ENCODE results near the gene SLX1A.
"Not testable (repeated sequence)": the region's sequence is repeated elsewhere in the genome, so short reads cannot be mapped to it uniquely, and the experiment has no call there.

The SLX1A gene

GRCh38 chr16:30184096-30184890 lies 9.4 kb upstream of the SLX1A start:
- DNase-seq (ENCODE audit: low read depth), result no peak

GRCh38 chr16:30184891-30185682 lies 8.6 kb upstream of the SLX1A start:
- DNase-seq (ENCODE audit: low read depth), result no peak

- no peak for DNase-seq (ENCODE audit: low read depth)
Observed at GRCh38 chr16:30185683-30186421, 7.8 kb upstream of the SLX1A start.

GRCh38 chr16:30186444-30186781 lies 7.3 kb upstream of the SLX1A start:
- no peak for DNase-seq (ENCODE audit: low read depth)

GRCh38 chr16:30186782-30187555 lies 6.7 kb upstream of the SLX1A start:
- DNase-seq (ENCODE audit: low read depth), result no peak

DNA sequence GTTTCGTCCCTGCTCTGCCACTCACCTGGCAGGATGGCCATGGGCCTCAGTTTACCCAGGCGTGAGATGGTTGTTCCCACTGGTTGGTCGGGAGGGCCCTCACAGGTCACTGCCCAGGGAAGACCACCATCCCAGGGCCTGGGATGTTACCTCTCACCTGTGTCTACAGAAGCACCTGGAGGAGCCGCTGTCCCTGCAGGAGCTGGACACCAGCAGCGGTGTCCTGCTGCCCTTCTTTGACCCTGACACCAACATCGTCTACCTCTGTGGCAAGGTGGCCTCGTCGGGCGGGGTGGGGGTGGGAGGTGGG lies 6.2 kb upstream of the SLX1A start:
- no peak for DNase-seq (ENCODE audit: low read depth)

DNA sequence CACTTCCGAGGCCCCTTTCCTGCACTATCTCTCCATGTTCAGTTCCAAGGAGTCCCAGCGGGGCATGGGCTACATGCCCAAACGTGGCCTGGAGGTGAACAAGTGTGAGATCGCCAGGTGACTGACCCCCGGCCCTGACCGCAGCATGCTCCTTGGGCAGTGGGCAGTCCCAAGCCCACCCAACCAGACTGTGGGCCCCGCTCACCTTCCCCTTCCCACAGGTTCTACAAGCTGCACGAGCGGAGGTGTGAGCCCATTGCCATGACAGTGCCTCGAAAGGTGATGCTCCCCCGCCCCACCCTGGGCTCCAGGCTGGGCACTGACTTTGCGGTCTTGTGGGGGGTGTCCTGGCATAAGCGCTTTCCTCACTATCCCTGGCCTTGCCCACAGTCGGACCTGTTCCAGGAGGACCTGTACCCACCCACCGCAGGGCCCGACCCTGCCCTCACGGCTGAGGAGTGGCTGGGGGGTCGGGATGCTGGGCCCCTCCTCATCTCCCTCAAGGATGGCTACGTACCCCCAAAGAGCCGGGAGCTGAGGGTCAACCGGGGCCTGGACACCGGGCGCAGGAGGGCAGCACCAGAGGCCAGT lies 5.6 kb upstream of the SLX1A start:
- no peak for DNase-seq (ENCODE audit: low read depth)

- DNase-seq (ENCODE audit: low read depth), result not testable (repeated sequence)
Observed at GRCh38 chr16:30191158-30191557, 2.5 kb upstream of the SLX1A start.

DNA sequence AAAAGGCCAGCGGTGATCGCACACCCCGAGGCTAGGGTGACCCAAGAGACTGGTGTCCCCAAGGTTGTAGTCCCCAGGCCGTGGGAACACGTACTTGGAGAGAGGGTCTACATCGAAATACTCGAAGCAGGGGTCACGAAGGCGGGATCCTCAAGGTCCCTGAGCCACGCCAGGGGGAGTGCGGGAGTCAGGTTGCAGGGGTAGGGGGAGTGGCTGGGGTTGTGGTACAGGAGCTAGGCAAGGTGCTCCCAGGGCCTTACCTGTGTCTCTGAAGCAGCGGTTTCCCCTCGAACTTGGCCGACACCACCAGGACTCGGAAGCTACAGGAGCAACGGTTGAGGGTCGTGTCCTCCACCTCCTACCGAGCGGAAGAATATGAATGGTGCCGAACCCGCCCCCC lies 577 bp upstream of the SLX1A start:
- DNase-seq (ENCODE audit: low read depth), result not testable (repeated sequence)

DNA sequence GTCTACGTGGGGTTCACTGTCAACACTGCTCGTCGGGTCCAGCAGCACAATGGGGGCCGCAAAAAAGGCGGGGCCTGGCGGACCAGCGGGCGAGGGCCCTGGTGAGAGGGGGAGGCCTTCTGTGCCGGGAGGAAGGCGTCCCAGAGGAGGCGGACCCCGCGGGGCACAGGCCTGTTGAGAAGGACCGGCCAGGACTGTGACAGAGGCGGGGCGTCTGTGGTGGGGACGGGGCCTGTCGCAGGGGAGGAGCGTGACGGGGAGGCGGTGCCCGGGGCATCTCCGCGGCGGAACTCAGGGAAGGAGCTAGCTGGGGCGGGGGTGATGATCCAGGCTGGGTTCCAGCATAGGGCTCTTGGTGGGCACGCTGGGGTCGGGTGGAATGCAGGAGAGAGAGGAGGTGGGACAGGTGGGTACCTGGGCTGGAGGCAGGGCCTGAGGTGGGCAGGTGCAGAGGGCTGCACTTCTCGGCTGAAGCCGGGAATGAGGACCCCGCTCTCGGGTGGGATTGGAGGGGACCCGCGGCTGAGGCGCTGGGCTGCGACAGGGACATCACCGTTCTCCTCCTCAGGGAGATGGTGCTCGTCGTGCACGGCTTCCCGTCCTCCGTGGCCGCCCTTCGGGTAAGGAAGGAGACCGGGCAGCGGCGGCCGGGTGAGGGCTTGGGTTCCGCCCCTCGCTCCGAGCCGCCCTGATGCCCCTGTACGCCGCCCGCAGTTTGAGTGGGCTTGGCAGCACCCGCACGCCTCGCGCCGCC lies 674 bp downstream of the SLX1A start:
- DNase-seq (ENCODE audit: low read depth), result not testable (repeated sequence)

DNA sequence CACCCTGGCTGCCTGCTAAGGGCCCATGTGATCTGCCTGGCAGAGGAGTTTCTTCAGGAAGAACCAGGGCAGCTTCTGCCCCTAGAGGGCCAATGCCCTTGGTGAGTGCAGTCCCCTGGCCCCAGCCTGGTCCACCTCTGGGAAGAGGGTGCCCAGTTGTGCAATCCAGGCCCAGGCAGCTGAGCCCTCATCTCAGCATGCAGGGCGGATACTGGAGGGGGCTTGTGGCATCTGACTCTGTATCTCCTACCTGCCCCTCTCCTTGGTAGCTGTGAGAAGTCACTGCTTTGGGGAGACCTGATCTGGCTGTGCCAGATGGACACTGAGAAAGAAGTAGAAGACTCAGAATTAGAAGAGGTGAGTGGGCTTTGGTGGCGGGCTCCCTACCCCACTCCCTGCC lies 3.3 kb downstream of the SLX1A start:
- DNase-seq (ENCODE audit: low read depth), result not testable (repeated sequence)

GRCh38 chr16:30199049-30199448 lies 5.4 kb downstream of the SLX1A start, which contains the start of gene SULT1A3:
SULT1A3 (plus strand) TSS chr16:30199255; CDS start chr16:30200729, 1,474 bp downstream.
- DNase-seq (ENCODE audit: low read depth), result not testable (repeated sequence)

GRCh38 chr16:30199608-30200343 lies 6.1 kb downstream of the SLX1A start:
- not testable (repeated sequence) for DNase-seq (ENCODE audit: low read depth)

- DNase-seq (ENCODE audit: low read depth), result not testable (repeated sequence)
Observed at GRCh38 chr16:30205541-30206236, 12.0 kb downstream of the SLX1A start.

GRCh38 chr16:30206252-30206651 lies 12.6 kb downstream of the SLX1A start:
- not testable (repeated sequence) for DNase-seq (ENCODE audit: low read depth)

DNA sequence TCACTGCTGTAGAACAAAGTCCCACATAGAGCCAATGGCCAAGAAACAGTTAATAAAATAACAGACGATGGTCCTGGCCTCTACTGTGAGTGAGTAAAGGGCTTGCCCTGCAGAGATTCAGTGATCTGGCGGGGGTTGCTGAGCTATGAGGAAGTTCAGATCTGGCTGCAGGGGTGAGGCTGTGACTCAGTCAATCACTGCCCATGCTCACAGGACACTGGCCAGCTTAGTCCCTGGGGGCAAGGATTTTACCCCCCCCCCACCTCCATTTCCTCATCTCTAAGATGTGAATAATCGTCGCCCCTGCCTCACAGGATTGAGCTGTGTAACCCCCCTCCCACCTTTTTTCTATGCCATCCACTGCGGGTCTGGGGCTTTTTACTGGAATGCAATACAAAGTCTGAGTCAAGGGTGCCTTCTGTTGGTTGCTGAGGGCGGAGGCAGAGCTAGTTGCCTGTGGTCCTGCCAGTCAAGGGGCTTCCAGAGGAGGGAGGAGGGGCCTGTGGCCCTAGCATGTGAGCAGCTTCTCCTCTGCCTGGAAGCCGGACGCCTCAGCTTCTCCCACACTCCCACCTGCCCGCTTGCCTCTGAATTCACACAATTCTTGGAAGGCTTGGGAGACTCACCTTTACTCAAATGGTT lies 13.5 kb downstream of the SLX1A start:
- DNase-seq (ENCODE audit: low read depth), result not testable (repeated sequence)

GRCh38 chr16:30209032-30209431 lies 15.4 kb downstream of the SLX1A start:
- not testable (repeated sequence) for DNase-seq (ENCODE audit: low read depth)

DNA sequence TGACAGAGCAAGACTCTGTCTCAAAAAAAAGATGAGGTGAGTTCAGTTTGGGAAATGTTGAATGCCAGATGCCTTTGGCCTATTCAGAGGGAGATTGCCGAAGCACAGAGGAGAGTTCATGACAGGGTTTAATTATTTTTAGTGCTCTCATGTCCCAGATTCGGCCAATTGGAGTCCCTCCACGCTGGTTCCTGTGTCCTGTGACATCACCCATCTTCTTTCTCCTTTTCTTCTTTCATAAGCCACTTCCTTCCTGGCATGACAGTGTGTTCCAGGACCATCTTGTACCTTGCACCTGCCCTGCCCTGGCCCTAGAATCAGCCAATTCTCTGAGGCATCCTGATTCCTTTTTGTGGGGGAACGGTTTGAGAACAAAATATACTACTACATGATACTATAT lies 17.7 kb downstream of the SLX1A start:
- not testable (repeated sequence) for DNase-seq (ENCODE audit: low read depth)

DNA sequence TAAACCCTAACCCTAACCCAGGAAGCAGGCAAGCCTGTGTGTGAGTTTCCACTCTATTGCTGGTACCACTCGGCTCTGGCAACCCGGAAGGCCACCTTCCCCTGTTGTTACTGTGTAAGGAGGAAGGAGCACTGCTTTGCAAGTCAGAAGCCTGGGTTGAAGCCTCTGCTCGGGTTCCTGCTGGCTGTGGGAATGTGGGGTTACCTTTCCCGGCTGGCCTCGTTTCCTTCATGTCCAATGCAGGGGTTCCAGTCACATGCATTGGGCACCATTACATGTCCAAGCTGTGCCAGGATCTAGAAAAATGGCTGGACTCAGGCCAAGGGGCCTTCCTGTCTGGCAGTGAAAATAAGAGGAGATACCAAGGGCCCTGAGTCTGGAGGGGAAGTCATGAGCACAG lies 23.4 kb downstream of the SLX1A start:
- not testable (repeated sequence) for DNase-seq (ENCODE audit: low read depth)

All from stromal cell of bone marrow (primary cell).